K562 (cell line): ENCODE measurements around the gene BIRC5. TPM values are rescaled to one million over a fixed set of nuclear protein-coding genes. Genes with fewer than 3 reads are reported as not detected.

Experiments
- ATF1 ChIP-seq, 2 experiments: fragments of 450-650 bp in 1 of 2; IDR thresholded peaks; 2 replicates each; pipeline ENCODE4 v1.6.1; 2016; ENCODE audit warnings: missing compliant biosample characterization in 1 of 2, missing genetic modification characterization in 1 of 2
- BMI1 ChIP-seq: fragments of 150-350 bp; IDR thresholded peaks from 2 replicates; pipeline ENCODE4 v1.6.1; 2014; ENCODE audit warnings: low read length
- CBFB ChIP-seq: sonication (generic); formaldehyde crosslinking; IDR thresholded peaks from 2 replicates; pipeline ENCODE4 v1.4.0; 2020; ENCODE audit warnings: mild to moderate bottlenecking, missing genetic modification reagents
- ESRRA ChIP-seq: fragments of 450-650 bp; IDR thresholded peaks from 2 replicates; pipeline ENCODE4 v1.6.1; 2014; ENCODE audit warnings: low read depth, mild to moderate bottlenecking, moderate library complexity, borderline replicate concordance
- GABPB1 ChIP-seq: sonication (generic); formaldehyde crosslinking; IDR thresholded peaks from 2 replicates; pipeline ENCODE4 v1.8.0; 2022; ENCODE audit warnings: mild to moderate bottlenecking, missing genetic modification reagents
- NUFIP1 ChIP-seq: fragments of 450-650 bp; IDR thresholded peaks from 2 replicates; pipeline ENCODE4 v1.6.1; 2018; ENCODE audit not compliant: partially characterized antibody
- PATZ1 ChIP-seq: fragments of 250-450 bp; sonication (Bioruptor Pico); IDR thresholded peaks from 2 replicates; pipeline ENCODE4 v1.5.0; 2020; ENCODE audit warnings: mild to moderate bottlenecking, borderline replicate concordance
- PCBP2 ChIP-seq: fragments of 200-400 bp; formaldehyde crosslinking; IDR thresholded peaks from 2 replicates; pipeline ENCODE4 v1.6.1; 2018; ENCODE audit warnings: low read length, low read depth, mild to moderate bottlenecking, moderate library complexity; ENCODE audit not compliant: poor library complexity, severe bottlenecking
- SNAPC5 ChIP-seq: fragments of 250-450 bp; sonication (Bioruptor Pico); IDR thresholded peaks from 2 replicates; pipeline ENCODE4 v1.8.0; 2021; ENCODE audit warnings: moderate library complexity, mild to moderate bottlenecking, inconsistent platforms
- SNIP1 ChIP-seq: fragments of 450-650 bp; IDR thresholded peaks from 2 replicates; pipeline ENCODE4 v1.7.1; 2017; ENCODE audit warnings: low read depth, mild to moderate bottlenecking
- U2AF1 ChIP-seq: fragments of 200-400 bp; formaldehyde crosslinking; optimal IDR thresholded peaks from 2 replicates; pipeline ENCODE3; 2017; ENCODE audit warnings: mild to moderate bottlenecking, low read depth, low read length, moderate library complexity
- XRCC4 ChIP-seq: IDR thresholded peaks from one replicate; pipeline ENCODE4 v1.6.1; 2011; ENCODE audit not compliant: insufficient read depth, insufficient read length; ENCODE audit errors: extremely low read depth
- ZEB2 ChIP-seq: fragments of 450-650 bp; IDR thresholded peaks from 2 replicates; pipeline ENCODE4 v1.6.1; 2016
- ZNF395 ChIP-seq: fragments of 200-800 bp; sonication (Bioruptor generic); IDR thresholded peaks from 2 replicates; pipeline ENCODE4 v1.6.1; 2017; ENCODE audit warnings: missing genetic modification characterization, missing compliant biosample characterization
- ZNF79 ChIP-seq: fragments of 250-450 bp; sonication (Bioruptor Pico); IDR thresholded peaks from 2 replicates; pipeline ENCODE4 v1.4.0; 2020; ENCODE audit warnings: low read depth, mild to moderate bottlenecking, moderate library complexity
- ZNF830 ChIP-seq: fragments of 250-450 bp; sonication (Bioruptor Pico); IDR thresholded peaks from 2 replicates; pipeline ENCODE4 v1.5.0; 2021; ENCODE audit warnings: mild to moderate bottlenecking
- polyA plus RNA-seq, 8 experiments: library from polyadenylated mRNA; depleted of rRNA in 4 of 8; stranded (reverse) in 5 of 8; unstranded in 3 of 8; fragments of >200 nt; fragmentation: Nextera tagmentation in 2 of 8; fragmentation: Illumina TruSeq in 1 of 8; extraction: Ambion mirVana in 2 of 8; extraction: Trizol in 1 of 8; gene quantifications; 2 replicates each; pipeline versions ENCODE4 v1.2.1 to v1.2.3, GENCODE V29; 2011 to 2014; ENCODE audit warnings: inconsistent platforms in 1 of 8, missing spikeins in 1 of 8
- total RNA-seq, 7 experiments: library from RNA; depleted of rRNA in 6 of 7; stranded (reverse); fragments of >200 nt in 6 of 7; fragmentation: Illumina TruSeq in 2 of 7; extraction: Trizol in 2 of 7; gene quantifications; 2 replicates each; pipeline versions ENCODE4 v1.2.1 to v1.2.3, GENCODE V29; 2011 to 2021; ENCODE audit warnings: low replicate concordance in 1 of 7

The BIRC5 gene
- total and polyA plus RNA-seq, 9 of the 15 experiments (the other 6 are each of a cell fraction or from before 2014, with no cell fraction given), result 64.4 to 140 (median 101) TPM

- TF ChIP-seq ZNF830 (CRISPR knock-in tag) (peak; percentile 62; the same call in 1 of the 2 replicates), ZNF79 (CRISPR knock-in tag) (no peak; the same call in none of the 2 replicates), ESRRA (peak; percentile 70; the same call in 1 of the 2 replicates), ZEB2 (peak; percentile 67; the same call in 1 of the 2 replicates), CBFB (CRISPR knock-in tag) (peak; percentile 31; the same call in 1 of the 2 replicates), SNAPC5 (CRISPR knock-in tag) (no peak), ATF1 (CRISPR knock-in tag; IDR thresholded peaks at IDR 0.05) (no peak), ATF1 (tag; IDR thresholded peaks at IDR 0.05) (peak; percentile 58; the same call in 1 of the 2 replicates), PATZ1 (CRISPR knock-in tag) (peak; percentile 63), GABPB1 (peak; percentile 71; the same call in 1 of the 2 replicates), ZNF395 (CRISPR knock-in tag) (peak; percentile 93), XRCC4 (no peak), PCBP2 (no peak), U2AF1 (no peak), NUFIP1 (peak; percentile 43), SNIP1 (no peak), BMI1 (no peak)
These were observed 49.1 kb downstream of the BIRC5 start (continued) for GRCh38 chr17:78263063-78263735.
